ENCODE measurements around the gene C19orf47. TPM values are rescaled to one million over a fixed set of nuclear protein-coding genes. Genes with fewer than 3 reads are reported as not detected.

The C19orf47 gene
- total and polyA plus RNA-seq, 10 donors: 8.2 to 21.9 (median 13.0) TPM

GRCh38 chr19:40392123-40392522, 43.9 kb upstream of the C19orf47 start:
- WGBS, 5 donors: 66 to 79% (median 74%) methylated on average over 8 of the region's 8 CpGs
- no peaks in the 10 kb centered on the region for H3K9me3 ChIP-seq
- intact Hi-C loops (cut with DNase I; ENCODE audit: low total_unique reads): no loop called here
- H3K4me1 ChIP-seq: no peaks in the 10 kb centered on the region
- H3K27me3 ChIP-seq (replicated peaks in 1 of 7): no peaks in the 10 kb centered on the region
- H3K36me3 ChIP-seq: peaks cover 0 to under 1% (median 0%) of the 10 kb centered on the region in 6 donors
- TF ChIP-seq POLR2A (IDR thresholded peaks at IDR 0.05) (no peak), CTCF (IDR thresholded peaks at IDR 0.05 in 8 of 11, conservative IDR thresholded peaks at IDR 0.05 in 3 of 11) (no peak), POLR2AphosphoS5 (IDR thresholded peaks at IDR 0.05) (no peak)
- H3K27ac ChIP-seq: no peak overlapping the region
- H3K4me3 ChIP-seq: no peak overlapping the region
- DNase-seq: no peak

DNA sequence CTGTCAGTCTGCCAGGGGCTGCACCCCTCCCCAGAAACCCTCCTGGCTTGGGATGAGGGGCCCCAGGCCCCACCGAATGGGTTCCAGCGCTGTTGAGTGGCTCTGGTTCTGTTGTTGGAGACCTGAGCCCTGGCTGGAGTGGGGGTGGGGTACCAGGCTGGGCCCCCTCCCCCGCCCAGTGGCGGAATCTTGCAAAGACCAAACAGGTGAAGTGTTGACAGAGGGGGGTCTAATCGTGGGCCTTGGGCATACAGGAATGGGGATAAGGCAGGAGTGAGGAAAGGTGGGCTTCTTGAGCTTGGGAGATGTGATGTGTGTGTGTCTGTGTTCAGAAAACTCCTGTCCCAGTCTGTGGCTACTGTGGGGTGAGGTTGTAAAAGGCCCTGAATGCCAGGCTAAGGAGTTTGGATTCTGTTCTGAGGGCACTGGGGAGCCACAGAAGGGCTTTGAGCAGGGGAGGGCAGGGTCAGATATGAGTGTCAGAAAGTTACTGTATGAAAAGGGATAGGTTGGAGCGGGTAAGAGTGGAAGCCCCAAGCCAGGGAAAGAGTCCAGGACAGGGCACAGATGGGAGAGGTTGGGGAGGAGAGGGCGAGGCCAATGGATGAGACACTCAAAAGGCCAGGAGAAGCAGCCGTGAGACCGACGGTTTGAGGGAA, 42.0 kb upstream of the C19orf47 start, which contains the start of gene HIPK4:
Gene HIPK4, minus strand, starts transcription at position 98 of the 659 bp plus-strand sequence. CDS start 279 bp downstream, outside the sequence.
- H3K27me3 ChIP-seq (replicated peaks in 1 of 7): no peaks in the 10 kb centered on the region
- 88 to 93% (median 90%) methylated on average over 9 to 10 of the region's 10 CpGs for WGBS, 5 donors
- intact Hi-C loops (cut with DNase I; ENCODE audit: low total_unique reads): no loop called here
- no peak for TF ChIP-seq POLR2A (IDR thresholded peaks at IDR 0.05)
- H3K27ac ChIP-seq: no peak within 1 kb of the TSS
- no peaks in the 10 kb centered on the region for H3K4me1 ChIP-seq
- no peak for DNase-seq
- H3K4me3 ChIP-seq: no peak within 1 kb of the TSS
- H3K9me3 ChIP-seq: no peaks in the 10 kb centered on the region
- H3K36me3 ChIP-seq: no peaks in the 10 kb centered on the region

- H3K4me3 ChIP-seq: no peak overlapping the region
- intact Hi-C loops (cut with DNase I; ENCODE audit: low total_unique reads): no loop called here
- H3K27ac ChIP-seq: no peak overlapping the region
- 90 to 96% (median 94%) methylated on average over 21 to 33 of the region's 33 CpGs for WGBS, 5 donors
- TF ChIP-seq POLR2AphosphoS5 (IDR thresholded peaks at IDR 0.05): no peak
- no peak for TF ChIP-seq POLR2A (IDR thresholded peaks at IDR 0.05)
- TF ChIP-seq CTCF (IDR thresholded peaks at IDR 0.05 in 8 of 11, conservative IDR thresholded peaks at IDR 0.05 in 3 of 11): no peak
- no peaks in the 10 kb centered on the region for H3K9me3 ChIP-seq
- no peaks in the 10 kb centered on the region for H3K4me1 ChIP-seq
- no peaks in the 10 kb centered on the region for H3K27me3 ChIP-seq (replicated peaks in 1 of 7)
- no peaks in the 10 kb centered on the region for H3K36me3 ChIP-seq
- DNase-seq: no peak
Measured at GRCh38 chr19:40389404-40390083, 41.3 kb upstream of the C19orf47 start.

GRCh38 chr19:40388481-40388880, 40.3 kb upstream of the C19orf47 start:
- intact Hi-C loops (cut with DNase I; ENCODE audit: low total_unique reads): no loop called here
- Histone ChIP-seq H3K9me3 (no peaks in the 10 kb centered on the region), H3K36me3 (no peaks in the 10 kb centered on the region), H3K4me3 (no peak overlapping the region), H3K27me3 (replicated peaks in 1 of 7) (no peaks in the 10 kb centered on the region), H3K27ac (no peak overlapping the region), H3K4me1 (no peaks in the 10 kb centered on the region)
- TF ChIP-seq POLR2AphosphoS5 (IDR thresholded peaks at IDR 0.05) (no peak), POLR2A (IDR thresholded peaks at IDR 0.05) (no peak), CTCF (IDR thresholded peaks at IDR 0.05 in 8 of 11, conservative IDR thresholded peaks at IDR 0.05 in 3 of 11) (no peak)
- WGBS, 5 donors: 82 to 100% (median 82%) methylated on average over 2 to 3 of the region's 3 CpGs
- DNase-seq: no peak
